Measurements from ENCODE around the gene CAPN11.
A peak's percentile ranks its signal among the peaks of the same experiment; 100 is the strongest.

The CAPN11 gene

DNA sequence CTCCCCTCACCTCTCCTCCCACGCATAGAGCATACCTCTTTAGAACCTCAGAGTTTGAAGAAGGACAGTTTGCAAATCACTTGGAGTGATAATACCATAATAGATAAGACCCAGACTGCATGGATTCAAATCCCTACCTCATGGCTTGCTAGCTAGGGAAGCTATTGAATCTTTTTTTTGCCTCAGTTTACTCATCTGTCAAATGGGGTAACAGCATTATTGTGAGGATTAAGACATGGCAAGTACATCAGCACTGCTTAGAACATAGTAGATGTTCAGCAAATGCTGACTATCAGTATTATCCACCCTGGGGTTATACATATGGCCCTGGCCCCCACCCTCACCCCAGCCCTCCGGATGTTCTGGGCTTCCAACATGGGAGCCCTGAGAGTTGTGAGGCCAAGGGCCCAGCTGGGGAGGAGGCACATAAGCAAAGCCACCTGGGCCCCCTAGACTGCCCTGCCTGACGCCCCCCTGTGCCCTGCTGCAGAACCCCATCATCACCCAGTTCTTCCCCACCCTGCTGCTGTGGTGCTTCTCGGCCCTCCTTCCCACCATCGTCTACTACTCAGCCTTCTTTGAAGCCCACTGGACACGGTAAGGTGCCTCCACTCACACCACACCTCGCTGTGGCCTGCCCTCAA, 9.1 kb upstream of the CAPN11 start:
- H3K27me3 ChIP-seq (ENCODE audit: insufficient read depth, poor library complexity, severe bottlenecking): no peaks in the 10 kb centered on the region
- TF ChIP-seq SPI1 (IDR thresholded peaks at IDR 0.05; ENCODE audit: borderline replicate concordance, low read depth) (no peak), POLR2AphosphoS5 (IDR thresholded peaks at IDR 0.05; ENCODE audit: low read depth) (no peak), GABPA (IDR thresholded peaks at IDR 0.05; ENCODE audit: low read depth) (no peak), CTCF (IDR thresholded peaks at IDR 0.05; ENCODE audit: insufficient read depth, low read length) (no peak)
- TF ChIP-seq, protein P1, sequence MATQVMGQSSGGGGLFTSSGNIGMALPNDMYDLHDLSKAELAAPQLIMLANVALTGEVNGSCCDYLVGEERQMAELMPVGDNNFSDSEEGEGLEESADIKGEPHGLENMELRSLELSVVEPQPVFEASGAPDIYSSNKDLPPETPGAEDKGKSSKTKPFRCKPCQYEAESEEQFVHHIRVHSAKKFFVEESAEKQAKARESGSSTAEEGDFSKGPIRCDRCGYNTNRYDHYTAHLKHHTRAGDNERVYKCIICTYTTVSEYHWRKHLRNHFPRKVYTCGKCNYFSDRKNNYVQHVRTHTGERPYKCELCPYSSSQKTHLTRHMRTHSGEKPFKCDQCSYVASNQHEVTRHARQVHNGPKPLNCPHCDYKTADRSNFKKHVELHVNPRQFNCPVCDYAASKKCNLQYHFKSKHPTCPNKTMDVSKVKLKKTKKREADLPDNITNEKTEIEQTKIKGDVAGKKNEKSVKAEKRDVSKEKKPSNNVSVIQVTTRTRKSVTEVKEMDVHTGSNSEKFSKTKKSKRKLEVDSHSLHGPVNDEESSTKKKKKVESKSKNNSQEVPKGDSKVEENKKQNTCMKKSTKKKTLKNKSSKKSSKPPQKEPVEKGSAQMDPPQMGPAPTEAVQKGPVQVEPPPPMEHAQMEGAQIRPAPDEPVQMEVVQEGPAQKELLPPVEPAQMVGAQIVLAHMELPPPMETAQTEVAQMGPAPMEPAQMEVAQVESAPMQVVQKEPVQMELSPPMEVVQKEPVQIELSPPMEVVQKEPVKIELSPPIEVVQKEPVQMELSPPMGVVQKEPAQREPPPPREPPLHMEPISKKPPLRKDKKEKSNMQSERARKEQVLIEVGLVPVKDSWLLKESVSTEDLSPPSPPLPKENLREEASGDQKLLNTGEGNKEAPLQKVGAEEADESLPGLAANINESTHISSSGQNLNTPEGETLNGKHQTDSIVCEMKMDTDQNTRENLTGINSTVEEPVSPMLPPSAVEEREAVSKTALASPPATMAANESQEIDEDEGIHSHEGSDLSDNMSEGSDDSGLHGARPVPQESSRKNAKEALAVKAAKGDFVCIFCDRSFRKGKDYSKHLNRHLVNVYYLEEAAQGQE (IDR thresholded peaks at IDR 0.05; ENCODE audit: insufficient replicate concordance, low read depth): no peak
- no peak for DNase-seq (ENCODE audit: low read depth in 1 of 2, low spot score in 1 of 2)
- no peak overlapping the region for H3K4me3 ChIP-seq (replicated peaks; ENCODE audit: insufficient read depth, low read length)
- H3K27ac ChIP-seq (replicated peaks): no peak overlapping the region

GRCh38 chr6:44150317-44150917, 8.2 kb upstream of the CAPN11 start:
- Histone ChIP-seq H3K27ac (replicated peaks) (no peak overlapping the region), H3K27me3 (ENCODE audit: insufficient read depth, poor library complexity, severe bottlenecking) (no peaks in the 10 kb centered on the region), H3K4me3 (replicated peaks; ENCODE audit: insufficient read depth, low read length) (no peak overlapping the region)
- TF ChIP-seq, protein P1 (IDR thresholded peaks at IDR 0.05; ENCODE audit: insufficient replicate concordance, low read depth): no peak
- TF ChIP-seq SPI1 (IDR thresholded peaks at IDR 0.05; ENCODE audit: borderline replicate concordance, low read depth) (no peak), GABPA (IDR thresholded peaks at IDR 0.05; ENCODE audit: low read depth) (no peak), POLR2AphosphoS5 (IDR thresholded peaks at IDR 0.05; ENCODE audit: low read depth) (no peak), CTCF (IDR thresholded peaks at IDR 0.05; ENCODE audit: insufficient read depth, low read length) (no peak)
- DNase-seq (ENCODE audit: low read depth in 1 of 2, low spot score in 1 of 2): no peak

GRCh38 chr6:44151348-44152108, 7.1 kb upstream of the CAPN11 start:
- no peak overlapping the region for H3K27ac ChIP-seq (replicated peaks)
- H3K27me3 ChIP-seq (ENCODE audit: insufficient read depth, poor library complexity, severe bottlenecking): no peaks in the 10 kb centered on the region
- TF ChIP-seq, protein P1 (IDR thresholded peaks at IDR 0.05; ENCODE audit: insufficient replicate concordance, low read depth): no peak
- TF ChIP-seq POLR2AphosphoS5 (IDR thresholded peaks at IDR 0.05; ENCODE audit: low read depth) (no peak), GABPA (IDR thresholded peaks at IDR 0.05; ENCODE audit: low read depth) (no peak), CTCF (IDR thresholded peaks at IDR 0.05; ENCODE audit: insufficient read depth, low read length) (peak; percentile 89), SPI1 (IDR thresholded peaks at IDR 0.05; ENCODE audit: borderline replicate concordance, low read depth) (no peak)
- no peak overlapping the region for H3K4me3 ChIP-seq (replicated peaks; ENCODE audit: insufficient read depth, low read length)
- DNase-seq (ENCODE audit: low read depth in 1 of 2, low spot score in 1 of 2): peak; percentile 56 to 75

Measured in HL-60 (cell line).